Activated CD4-positive, alpha-beta T cell treated with anti-CD3 and anti-CD28 coated beads, Interleukin-10, Interleukin-2, amounts not matched to agents 100 ng/mL and 50 ng/mL, durations not matched to agents 16 hours and 8 hours (primary cell): ENCODE data around the gene IQCH.

ENCODE experiments used
- DNase-seq: peaks from one replicate; pipeline ENCODE4 v3.0.0-alpha.2; 2020

Gene IQCH

DNA sequence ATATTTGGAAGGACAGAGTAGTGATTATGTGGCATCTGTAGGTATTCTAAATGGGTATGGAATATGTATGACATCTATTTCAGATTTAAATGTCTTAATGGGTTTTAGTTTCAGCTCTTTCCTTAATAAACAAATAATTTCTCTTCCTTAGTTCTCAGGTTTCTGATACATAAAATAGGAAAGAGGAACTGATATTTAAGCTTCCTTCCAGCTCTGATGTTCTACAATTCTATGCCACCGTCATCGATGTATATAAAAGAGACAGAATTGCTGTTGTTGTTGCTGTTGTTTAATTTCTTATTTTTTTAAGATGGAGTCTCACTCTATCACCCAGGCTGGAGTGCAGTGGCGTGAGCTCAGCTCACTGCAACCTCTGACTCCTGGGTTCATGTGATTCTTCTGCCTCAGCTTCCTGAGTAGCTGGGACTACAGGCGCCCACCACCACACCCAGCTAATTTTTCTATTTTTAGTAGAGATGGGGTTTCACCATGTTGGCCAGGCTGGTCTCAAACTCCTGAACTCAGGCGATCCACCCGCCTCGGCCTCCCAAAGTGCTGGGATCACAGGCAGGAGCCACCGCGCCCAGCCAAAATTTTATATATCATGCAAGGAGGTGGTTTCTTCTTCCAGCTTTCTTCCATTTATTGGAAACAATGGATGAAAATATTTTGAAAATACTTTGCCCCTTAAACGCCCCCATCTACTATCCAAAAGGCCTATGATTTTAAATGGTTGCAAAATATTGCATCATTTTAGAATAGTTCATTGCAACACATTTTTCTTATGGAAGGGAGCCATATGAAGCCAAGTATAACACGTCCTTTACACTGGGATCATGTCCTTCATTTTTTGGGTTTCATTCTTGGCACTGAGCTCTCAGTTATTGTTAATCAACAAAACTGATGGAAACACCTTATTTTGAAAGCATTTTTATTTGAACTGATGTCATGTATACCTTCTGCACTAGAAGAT, 252.5 kb downstream of the IQCH start:
- DNase-seq = no peak

DNA sequence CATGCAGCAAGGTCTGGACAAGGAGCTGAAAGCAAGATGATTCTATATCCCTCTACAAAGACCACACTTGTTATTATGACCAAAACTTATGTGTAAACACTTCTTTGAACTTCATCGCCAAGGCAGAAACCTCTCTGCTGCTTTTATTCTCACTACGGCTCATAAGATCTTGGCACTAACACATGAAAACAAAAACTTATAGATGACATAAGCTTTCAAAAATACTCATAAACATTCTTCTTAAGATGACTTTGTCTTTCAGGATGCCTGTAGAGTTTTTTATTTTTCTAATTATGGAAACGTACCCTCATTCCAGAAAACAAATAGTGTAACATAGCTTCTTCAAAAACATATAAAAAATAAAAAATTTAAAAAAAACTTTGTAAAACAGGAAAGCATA, 253.8 kb downstream of the IQCH start:
- no peak for DNase-seq

DNA sequence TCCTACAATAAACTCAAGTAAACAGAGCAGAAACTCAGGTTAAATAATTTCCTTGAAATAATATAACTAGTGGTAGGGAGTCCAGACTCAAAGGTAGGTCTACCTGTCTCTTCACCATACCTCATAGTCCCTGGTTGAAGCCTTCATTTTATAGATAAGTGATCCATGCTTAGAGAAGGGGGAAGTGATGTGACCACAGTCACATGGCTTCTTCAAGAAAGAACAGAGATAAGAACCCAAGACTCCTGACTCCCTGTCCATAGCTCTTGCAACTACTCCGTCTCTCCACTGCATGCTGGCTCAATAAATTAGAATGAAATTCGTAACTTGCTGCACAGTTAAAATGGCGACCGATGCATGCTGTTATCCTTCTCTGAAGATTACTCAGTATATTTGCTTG, 255.3 kb downstream of the IQCH start:
- DNase-seq = no peak

DNA sequence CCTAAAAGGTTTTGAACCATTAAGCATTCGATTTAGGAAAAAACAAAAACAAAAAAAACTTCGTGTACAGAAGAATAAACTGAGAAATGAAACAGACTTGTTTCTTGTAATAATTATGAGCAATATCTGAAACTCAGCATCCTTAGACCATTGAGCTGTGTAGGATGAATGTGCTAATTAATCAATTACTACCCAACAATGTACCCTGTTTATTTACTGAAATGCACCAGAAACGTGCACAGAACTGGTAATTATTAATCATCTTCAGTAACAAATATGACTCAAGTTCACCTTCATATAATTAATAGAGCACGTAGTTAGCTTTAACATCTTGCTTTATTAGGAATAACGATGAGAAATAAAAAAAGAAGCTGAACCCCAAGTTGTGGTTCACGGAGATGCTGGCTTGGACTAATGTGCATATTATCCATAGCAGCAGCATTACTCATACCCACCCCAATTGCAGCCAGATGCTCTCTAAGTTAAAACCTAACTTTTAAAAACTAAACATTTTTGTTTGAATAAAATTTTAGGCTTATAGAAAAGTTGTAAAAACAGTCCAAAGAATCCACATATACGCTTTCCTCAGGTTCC, 256.1 kb downstream of the IQCH start:
- no peak for DNase-seq

DNA sequence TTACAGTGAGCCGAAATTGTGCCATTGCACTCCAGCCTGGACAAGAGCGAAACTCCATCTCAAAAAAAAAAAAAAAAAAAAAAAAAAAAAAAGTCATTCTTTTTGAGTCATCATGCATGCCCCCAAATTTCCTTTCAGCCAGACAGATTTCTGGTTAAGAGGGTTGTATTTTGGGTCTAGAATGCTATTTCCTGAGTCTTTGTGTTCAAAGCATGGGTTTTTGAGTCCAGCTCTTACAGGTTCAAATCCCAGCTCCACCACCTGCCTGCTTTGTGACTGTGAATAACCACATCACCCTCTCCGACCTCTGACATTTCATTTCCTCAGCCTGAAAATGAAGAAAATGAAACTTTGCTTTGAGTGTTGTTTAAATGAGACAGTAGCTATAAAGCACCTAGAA, 257.0 kb downstream of the IQCH start:
- DNase-seq = peak; percentile 6

DNA sequence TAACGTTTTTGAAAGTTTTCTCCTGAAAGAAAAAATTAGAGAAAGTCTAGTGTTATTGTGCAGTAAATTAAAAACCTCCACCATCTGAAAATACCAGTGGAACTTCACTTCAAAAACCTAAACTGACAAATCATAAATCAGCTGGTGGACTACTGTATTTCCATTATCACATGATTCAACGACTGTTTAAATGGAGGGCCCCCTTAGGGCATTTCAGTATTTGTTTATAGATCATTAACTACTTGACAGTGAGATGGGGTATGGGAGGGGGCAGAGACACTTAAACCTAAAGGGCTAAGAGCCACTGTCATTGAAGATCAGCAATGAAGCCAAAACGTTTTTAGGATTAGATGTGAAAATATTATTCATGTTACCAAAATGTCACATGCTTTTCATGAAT, 257.6 kb downstream of the IQCH start:
- DNase-seq = no peak

DNA sequence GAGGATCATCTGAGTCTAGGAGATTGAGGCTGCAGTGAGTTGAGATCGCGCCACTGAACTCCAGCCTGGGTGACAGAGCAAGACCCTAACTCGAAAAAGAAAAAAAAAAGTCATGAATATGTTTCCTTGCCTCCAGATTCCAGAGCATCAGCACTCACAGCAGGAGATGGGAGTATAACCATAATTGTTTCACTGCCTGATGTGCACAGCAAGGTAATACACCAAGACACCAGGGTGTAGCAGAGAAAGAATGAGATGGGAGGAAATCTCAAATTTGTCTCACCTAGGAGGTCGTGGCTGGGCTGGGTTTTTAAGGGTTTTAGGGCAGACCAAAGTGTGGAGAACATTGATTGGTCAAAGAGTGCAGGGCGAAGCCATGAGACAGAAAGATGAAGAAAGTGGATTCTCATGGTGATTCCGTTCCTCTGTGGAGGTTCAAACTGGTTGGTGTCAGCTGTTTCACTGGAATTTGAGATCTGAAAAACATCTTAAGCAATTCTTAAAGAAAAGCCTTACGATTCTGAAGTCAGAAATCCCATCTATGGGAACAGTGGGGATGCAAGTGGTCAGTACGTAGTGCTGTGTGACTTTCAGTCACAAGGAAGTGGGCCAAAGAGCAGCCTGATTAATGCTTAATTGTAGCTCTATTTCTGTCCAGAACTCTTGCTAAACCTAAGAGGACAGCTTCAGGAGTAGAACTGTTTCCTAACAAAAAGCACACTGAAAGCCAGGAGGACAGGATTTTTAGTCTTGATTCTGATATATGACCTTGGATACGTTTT, 258.5 kb downstream of the IQCH start:
- DNase-seq = no peak

DNA sequence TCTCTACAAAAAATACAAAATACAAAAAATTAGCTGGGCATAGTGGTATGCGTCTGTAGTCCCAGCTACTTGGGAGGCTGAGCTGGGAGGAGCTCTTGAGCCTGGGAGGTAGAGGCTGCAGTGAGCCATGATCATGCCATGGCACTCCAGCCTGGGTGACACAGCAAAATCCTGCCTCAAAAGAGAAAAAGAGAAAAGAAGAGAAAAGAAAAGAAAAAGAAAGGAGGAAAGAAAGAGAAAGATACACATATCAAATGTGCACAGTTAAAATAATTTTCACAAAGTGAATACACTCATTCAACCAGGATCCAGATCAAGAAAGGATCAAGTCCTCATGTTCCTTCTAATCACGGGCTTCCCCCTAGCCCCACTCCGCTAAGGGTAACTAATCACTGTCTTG, 260.5 kb downstream of the IQCH start:
- DNase-seq = no peak

DNA sequence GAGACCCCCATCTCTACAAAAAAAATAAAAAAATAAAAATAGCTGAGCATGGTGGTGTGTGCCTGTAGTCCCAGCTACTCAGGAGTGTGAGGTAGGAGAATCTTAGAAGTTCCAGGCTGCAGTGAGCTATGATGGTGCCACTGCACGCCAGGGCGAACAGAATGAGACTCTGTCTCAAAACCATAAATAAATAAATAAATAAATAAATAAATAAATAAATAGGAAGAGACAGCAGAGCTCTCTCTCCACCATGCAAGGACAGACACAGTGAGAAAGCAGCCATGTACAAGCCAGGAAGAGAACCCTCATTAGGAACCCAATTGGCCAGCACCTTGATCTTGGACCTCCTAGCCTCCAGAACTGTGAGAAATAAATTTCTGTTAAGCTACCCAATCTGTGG, 261.0 kb downstream of the IQCH start:
- DNase-seq = no peak

DNA sequence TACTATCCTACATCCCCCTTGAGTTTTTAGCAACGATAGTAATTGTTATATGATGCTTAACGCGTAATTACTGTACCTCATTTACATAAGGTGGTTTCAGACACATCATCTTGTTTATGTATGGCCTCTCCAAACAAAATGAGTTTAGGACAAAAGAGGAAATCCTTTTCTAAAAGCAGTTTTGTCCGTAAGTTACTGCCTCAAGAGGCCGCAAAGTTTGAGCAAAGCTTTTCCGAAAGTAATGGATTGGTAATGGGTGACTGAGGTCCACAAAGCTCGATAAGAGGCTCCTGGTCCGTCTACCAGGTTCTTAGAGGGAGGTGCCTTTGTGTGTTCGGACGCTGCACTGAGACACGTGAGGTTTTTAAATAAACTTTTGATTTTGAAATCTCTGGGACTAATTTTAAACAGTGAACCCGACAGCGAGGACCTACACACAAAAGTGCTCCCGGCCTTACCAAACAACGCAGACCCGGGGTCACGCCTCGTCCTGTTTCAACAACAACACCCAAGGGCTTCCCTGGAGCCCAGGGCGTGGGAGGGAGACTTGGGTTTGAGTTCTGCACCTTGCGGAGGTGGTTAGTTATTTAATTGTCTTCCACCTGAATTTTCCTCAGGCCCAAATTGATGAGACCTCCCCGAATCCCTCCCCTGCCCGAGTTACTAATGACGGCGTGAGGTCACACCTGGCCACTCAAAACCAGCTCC, 265.9 kb downstream of the IQCH start:
- DNase-seq = no peak

DNA sequence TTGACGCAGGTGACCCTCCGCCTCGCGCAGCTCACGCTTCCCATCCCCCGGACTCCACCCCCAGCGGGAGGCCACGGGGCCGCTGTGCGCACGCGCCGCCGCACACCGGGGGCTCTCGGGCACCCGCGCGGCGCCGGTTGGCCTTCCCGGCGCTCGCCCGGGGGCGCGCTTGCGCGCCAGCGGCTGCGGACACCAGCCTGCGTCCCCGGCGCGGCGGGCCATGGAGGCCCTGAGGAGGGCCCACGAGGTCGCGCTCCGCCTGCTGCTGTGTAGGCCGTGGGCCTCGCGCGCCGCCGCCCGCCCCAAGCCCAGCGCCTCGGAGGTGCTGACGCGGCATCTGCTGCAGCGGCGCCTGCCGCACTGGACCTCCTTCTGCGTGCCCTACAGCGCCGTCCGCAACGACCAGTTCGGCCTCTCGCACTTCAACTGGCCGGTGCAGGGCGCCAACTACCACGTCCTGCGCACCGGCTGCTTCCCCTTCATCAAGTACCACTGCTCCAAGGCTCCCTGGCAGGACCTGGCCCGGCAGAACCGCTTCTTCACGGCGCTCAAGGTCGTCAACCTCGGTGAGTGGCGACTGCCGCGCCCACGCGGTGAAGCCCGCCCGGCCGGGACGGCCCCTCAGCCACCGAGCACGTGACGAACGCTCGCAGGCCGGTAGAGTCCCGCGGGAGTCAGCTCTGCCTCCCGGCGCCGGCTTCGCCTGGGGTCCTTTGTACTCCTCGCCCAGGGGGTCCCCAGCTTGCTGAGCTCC, 266.6 kb downstream of the IQCH start, which contains the start of gene C15orf61:
C15orf61 (plus strand) TSS at position 103 of the 754 bp plus-strand sequence; CDS start at position 221, 118 bp downstream.
- DNase-seq = peak; percentile 91

DNA sequence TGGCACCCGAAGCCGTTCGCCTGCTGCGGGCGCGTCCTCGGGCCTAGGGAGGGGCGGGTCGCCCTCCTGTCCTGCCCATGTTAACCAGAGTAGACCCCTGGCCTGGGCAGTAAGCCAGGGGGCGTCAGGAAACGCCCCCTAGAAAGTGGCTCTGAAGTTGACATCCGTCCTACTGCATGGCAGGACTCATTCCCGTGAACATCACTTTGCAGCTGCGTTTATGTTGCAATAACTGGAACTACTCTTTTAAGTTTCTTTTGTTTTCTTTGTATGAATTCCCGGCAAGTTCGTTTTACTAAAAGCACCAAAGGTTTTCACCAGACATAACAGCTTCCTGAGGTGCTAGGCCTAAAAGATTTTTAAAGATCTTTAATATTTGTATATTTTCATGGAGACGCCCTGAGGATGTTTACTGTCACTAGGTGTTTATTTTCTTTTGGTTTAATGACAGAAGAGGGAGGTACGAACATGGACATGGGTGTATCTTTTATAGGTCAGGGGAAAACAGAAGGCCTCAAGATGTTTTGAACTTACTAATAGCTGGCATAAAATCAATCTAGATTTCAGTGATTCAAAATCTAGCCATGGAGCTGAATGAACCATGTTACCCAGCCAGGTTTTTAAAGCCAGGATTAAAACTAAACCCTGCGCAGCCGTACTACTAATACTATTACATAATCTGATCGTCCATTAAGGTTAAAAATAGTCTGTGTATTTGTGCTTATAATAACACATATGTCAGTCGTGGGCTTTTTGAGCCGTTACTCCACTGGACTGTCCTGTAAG, 267.4 kb downstream of the IQCH start:
- DNase-seq = peak; percentile 8

DNA sequence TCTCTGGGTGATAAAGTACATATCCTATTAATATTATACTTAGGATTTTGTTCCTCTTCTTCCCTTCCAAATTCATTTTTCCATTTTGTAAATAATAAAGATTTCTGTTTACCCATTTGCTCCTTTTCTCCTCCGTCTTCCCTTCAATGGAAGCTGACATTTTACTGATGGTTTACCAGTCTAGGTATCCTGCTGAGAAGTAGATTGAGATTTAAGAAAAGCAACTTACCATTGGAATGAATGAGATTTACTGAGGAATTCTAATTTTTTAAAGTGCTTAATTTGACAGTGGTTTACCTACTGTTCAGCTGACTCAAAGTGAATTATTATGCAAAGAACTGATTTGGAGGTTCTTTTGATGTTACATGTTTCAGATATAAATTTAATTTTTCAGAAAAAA, 268.7 kb downstream of the IQCH start:
- DNase-seq = no peak

DNA sequence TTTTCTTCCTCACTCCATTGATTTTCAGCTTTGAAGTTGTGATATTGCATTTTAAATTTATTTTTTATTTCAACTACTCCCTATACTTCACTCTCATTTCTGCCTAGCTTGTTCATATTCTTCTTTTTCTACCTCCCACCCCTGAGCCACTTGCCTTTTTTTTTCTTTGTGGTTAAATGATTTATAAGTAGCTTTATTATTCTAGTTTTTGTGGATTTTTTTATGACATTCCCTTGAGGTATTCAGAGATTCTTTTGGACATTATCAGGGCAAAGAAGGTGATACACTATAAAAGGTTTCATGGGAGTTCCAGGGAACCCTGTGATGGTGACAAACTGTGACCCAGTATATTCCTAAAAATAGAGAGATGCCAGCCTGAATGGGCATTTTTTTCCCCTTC, 269.6 kb downstream of the IQCH start:
- DNase-seq = no peak

DNA sequence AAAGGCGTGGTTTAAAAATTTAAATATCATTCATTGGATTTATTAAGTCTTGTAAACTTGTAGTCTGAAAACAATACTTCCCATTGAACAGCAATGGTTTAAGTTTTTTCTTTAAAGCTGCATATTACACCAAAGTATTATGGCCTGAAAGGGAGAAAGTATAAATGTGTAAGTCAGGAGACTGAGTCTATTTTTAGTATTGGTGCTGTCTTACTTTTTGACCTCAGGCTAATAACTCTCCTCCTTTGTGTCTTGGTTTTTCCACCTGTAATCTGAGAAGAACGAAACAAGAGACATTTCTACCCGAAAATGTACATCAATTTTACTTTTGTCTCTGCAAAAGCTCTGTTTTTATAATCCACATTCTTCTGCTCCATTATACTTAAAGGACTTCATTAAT, 273.9 kb downstream of the IQCH start:
- DNase-seq = no peak

DNA sequence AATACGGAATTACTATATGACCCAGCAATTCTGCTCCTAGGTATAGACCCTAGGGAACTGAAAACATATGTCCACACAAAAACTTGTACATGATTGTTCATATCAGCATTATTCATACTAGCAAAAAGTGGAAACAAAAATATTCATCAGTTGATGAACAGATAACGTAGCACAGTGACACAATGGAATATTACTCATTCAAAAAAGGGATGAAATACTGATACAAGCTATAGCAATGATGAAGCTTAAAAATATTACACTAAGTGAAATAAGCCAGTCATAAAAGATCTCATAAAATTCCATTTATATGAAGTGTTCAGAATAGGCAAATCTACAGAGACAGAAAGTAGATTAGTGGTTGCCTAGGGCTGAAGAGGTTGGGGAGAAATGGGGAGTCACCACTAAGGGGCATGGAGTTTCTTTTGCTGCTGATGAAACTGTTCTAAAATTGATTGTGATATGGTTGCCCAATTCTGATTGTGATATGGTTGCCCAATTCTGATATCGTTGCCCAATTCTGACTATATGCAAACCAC, 276.9 kb downstream of the IQCH start:
- no peak for DNase-seq

DNA sequence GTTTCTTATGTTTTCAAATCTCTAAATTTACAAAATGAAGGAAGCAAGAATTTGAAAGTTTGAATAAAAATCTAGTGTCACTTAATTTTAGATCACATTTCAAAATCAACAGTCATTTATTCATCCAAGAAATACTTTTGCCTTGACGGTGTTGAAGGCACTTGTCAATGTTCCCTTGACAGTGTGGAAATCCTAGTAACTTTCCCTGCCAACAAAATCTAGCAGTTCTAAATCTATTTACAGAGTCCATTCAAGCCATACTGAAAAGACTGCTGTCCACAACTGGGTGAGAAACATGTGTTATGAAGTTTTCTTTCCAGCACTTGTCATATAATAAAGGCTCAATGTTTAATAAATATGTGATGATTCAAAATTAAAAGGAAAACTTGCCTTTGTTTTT, 279.3 kb downstream of the IQCH start:
- DNase-seq = no peak

DNA sequence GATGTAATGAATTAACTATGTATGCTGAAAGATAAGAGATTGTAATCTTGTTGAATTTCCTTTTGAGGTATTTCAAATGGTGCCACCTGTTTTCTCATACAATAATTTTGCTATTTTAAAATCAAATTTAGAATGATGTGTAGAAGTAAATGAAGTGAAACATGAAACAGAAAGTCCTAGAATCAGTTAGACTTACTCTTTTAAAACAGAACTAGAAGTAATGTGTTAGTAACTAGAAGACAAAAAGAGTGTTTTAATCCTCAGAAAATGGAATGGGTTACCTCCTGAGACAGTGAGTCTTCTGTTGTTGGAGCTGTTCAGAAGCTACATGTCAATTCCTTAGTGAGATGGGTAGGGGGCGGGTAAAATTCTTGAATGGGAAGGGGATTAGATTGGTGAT, 279.8 kb downstream of the IQCH start:
- DNase-seq = no peak

DNA sequence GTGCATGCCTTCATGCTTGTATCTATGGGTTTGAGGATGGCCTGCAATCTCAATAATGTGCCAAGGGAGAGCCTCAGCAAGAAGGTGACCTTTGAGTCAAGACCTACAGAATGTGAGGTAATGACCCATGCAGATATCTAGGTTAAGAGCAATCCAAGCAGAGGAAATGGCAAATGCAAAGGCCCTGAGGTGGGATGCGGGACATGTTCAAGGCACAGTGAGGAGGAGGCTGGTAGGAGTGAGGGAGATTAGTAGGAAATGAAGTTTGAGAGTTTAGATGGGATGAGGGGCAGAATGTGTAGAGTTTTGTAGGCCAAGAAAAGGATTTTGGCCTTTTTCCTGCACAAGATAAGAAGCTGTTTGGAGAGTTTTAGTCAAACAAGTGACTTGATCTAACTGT, 283.2 kb downstream of the IQCH start:
- no peak for DNase-seq

DNA sequence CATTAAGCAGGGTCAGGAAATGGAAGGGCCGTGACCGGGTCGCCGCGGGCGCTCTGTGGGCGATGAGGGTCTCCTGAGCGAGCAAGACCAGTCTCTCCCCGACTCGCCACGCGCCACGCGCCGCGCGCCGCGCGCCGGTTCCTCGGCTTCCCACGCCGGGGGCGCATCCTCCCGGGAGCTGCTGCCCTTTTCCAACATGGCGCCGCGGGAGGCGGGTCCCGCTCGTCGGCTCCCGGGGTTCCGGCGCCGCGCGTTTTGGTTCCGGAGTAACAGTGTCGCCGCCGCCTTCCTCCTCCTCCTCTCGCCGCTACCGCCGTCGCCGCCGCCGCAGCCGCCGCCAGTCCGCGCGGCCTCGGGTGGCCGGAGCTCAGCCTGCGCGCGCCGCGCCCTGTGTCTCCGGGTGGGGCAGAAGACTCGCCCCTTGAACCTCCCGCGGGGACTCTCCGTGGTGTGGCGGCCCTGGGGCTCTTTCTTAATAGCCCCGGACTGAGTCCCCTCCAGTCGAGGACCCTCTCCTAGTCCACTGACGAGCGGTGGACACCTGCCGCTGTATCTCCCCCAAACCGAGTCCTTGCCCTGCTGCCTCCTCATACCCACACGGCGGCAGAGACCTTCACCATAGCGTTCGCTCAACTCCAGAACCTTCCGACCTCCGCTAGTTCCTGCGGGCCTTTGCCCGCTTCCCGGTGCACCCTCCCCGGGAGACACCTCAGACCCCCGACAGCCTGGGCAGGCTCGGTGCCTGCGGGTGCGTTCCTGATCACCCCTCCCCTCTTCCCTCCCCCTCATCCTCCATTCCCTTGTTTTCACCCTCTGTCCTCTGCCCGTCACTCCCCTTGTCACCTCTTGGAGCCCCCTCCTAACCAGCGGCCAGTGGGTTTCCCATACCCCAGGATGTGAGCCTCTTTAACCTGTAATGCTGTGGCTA, 288.1 kb downstream of the IQCH start, which contains the start of gene MAP2K5:
MAP2K5 (plus strand) TSS at position 284 of the 928 bp plus-strand sequence; CDS start at position 917, 633 bp downstream.
- peak; percentile 89 for DNase-seq
